Osteoblast (primary cell): ENCODE results near the gene SLC44A4. TPM values are rescaled to one million over a fixed set of nuclear protein-coding genes. Genes with fewer than 3 reads are reported as not detected.
"Not testable (repeated sequence)": the region's sequence is repeated elsewhere in the genome, so short reads cannot be mapped to it uniquely, and the experiment has no call there.

Experiments used
- DNase-seq: peaks from one replicate; pipeline ENCODE4 v3.0.0; 2011; ENCODE audit warnings: low spot score, mixed read lengths; ENCODE audit not compliant: insufficient read length; ENCODE audit errors: missing footprints
- H2AFZ ChIP-seq: 2 replicates; pipeline ENCODE4 v1.6.0; 2011; ENCODE audit warnings: mild to moderate bottlenecking, low read length
- H3K27ac ChIP-seq: 2 replicates; pipeline ENCODE4 v1.5.1; 2011; ENCODE audit warnings: mild to moderate bottlenecking, low read depth, low read length, moderate library complexity
- H3K27me3 ChIP-seq: 2 replicates; pipeline ENCODE4 v1.6.0; 2012; ENCODE audit warnings: mild to moderate bottlenecking, control low read depth, inconsistent platforms, low read length, moderate library complexity; ENCODE audit not compliant: insufficient read depth
- H3K36me3 ChIP-seq: 2 replicates; pipeline ENCODE4 v1.5.1; 2011; ENCODE audit warnings: mild to moderate bottlenecking, low read length, control low read depth, moderate library complexity; ENCODE audit not compliant: insufficient read depth
- H3K4me1 ChIP-seq: 2 replicates; pipeline ENCODE4 v1.5.1; 2011; ENCODE audit warnings: mild to moderate bottlenecking, low read length, control low read depth, moderate library complexity; ENCODE audit not compliant: insufficient read depth
- H3K4me2 ChIP-seq: 2 replicates; pipeline ENCODE4 v1.6.0; 2011; ENCODE audit warnings: mild to moderate bottlenecking, low read length; ENCODE audit not compliant: insufficient read depth
- H3K4me3 ChIP-seq: fragments of 200-600 bp; sonication (generic); 3 replicates; pipeline ENCODE4 v1.5.1; 2012; ENCODE audit warnings: mild to moderate bottlenecking, low read length, inconsistent platforms; ENCODE audit not compliant: insufficient read depth
- H3K79me2 ChIP-seq: 2 replicates; pipeline ENCODE4 v1.6.0; 2012; ENCODE audit warnings: mild to moderate bottlenecking, low read length, control low read depth, inconsistent platforms; ENCODE audit not compliant: insufficient read depth
- H3K9me3 ChIP-seq: 2 replicates; pipeline ENCODE4 v1.5.1; 2011; ENCODE audit warnings: low read depth, low read length, control low read depth
- H4K20me1 ChIP-seq: 2 replicates; pipeline ENCODE4 v1.6.0; 2012; ENCODE audit warnings: mild to moderate bottlenecking, low read length, control low read depth; ENCODE audit not compliant: insufficient read depth
- CTCF ChIP-seq: IDR thresholded peaks from 2 replicates; pipeline ENCODE4 v1.5.1; 2011; ENCODE audit warnings: mild to moderate bottlenecking, low read depth, low read length, moderate library complexity; ENCODE audit errors: extremely low read depth
- total RNA-seq: library from RNA; depleted of rRNA; stranded (reverse); fragments of >200 nt; gene quantifications from 2 replicates; pipeline ENCODE4 v1.2.3, GENCODE V29; 2012

The SLC44A4 gene
- total RNA-seq, 1 donor, result not detected

GRCh38 chr6:31847276-31847978 is 31.4 kb downstream of the SLC44A4 start:
- H3K79me2 ChIP-seq, result no peaks in the 10 kb centered on the region
- no peaks in the 10 kb centered on the region for H3K4me1 ChIP-seq
- no peaks in the 10 kb centered on the region for H3K27me3 ChIP-seq
- H4K20me1 ChIP-seq, result no peaks in the 10 kb centered on the region
- no peak overlapping the region for H3K27ac ChIP-seq
- H3K9me3 ChIP-seq, result no peaks in the 10 kb centered on the region
- H2AFZ ChIP-seq, result no peak overlapping the region
- H3K36me3 ChIP-seq, result no peaks in the 10 kb centered on the region
- no peak overlapping the region for H3K4me2 ChIP-seq
- TF ChIP-seq CTCF, result no peak
- DNase-seq, result peak; percentile 81
- no peak overlapping the region for H3K4me3 ChIP-seq

GRCh38 chr6:31844507-31844906 is 34.3 kb downstream of the SLC44A4 start:
- Histone ChIP-seq H2AFZ (no peak overlapping the region), H4K20me1 (peaks cover 10% of the 10 kb centered on the region), H3K4me2 (no peak overlapping the region), H3K27me3 (no peaks in the 10 kb centered on the region), H3K4me3 (no peak overlapping the region), H3K79me2 (no peaks in the 10 kb centered on the region), H3K4me1 (no peaks in the 10 kb centered on the region), H3K27ac (no peak overlapping the region), H3K9me3 (no peaks in the 10 kb centered on the region), H3K36me3 (peaks cover 15% of the 10 kb centered on the region)
- TF ChIP-seq CTCF, result no peak
- DNase-seq, result peak; percentile 60

GRCh38 chr6:31842053-31842452 is 36.7 kb downstream of the SLC44A4 start:
- Histone ChIP-seq H2AFZ (no peak overlapping the region), H3K4me3 (no peak overlapping the region), H3K79me2 (peaks cover 10% of the 10 kb centered on the region), H3K36me3 (peaks cover 39% of the 10 kb centered on the region), H4K20me1 (peaks cover 32% of the 10 kb centered on the region), H3K4me2 (no peak overlapping the region), H3K27ac (no peak overlapping the region), H3K27me3 (no peaks in the 10 kb centered on the region), H3K9me3 (no peaks in the 10 kb centered on the region), H3K4me1 (peaks cover 18% of the 10 kb centered on the region)
- TF ChIP-seq CTCF, result no peak
- peak; percentile 41 for DNase-seq

GRCh38 chr6:31839779-31840126 is 39.0 kb downstream of the SLC44A4 start:
- Histone ChIP-seq H3K79me2 (peaks cover 33% of the 10 kb centered on the region), H3K36me3 (peaks cover 50% of the 10 kb centered on the region), H4K20me1 (peaks cover 48% of the 10 kb centered on the region), H3K4me1 (peaks cover 32% of the 10 kb centered on the region)
- H3K4me2 ChIP-seq, H3K27ac ChIP-seq, DNase-seq, H2AFZ ChIP-seq, H3K9me3 ChIP-seq, H3K4me3 ChIP-seq, H3K27me3 ChIP-seq: not testable (repeated sequence)
